NB4 (cell line): Measurements from ENCODE around the gene KRTAP1-1.

ENCODE experiments used
- MYC ChIP-seq: IDR thresholded peaks from 2 replicates; pipeline ENCODE4 v1.6.1; 2011; ENCODE audit warnings: low read depth, low read length
- TF ChIP-seq, protein P1 (sequence below): IDR thresholded peaks from one replicate; pipeline ENCODE4 v1.5.1; 2012; ENCODE audit warnings: low read depth, low read length

DNA sequence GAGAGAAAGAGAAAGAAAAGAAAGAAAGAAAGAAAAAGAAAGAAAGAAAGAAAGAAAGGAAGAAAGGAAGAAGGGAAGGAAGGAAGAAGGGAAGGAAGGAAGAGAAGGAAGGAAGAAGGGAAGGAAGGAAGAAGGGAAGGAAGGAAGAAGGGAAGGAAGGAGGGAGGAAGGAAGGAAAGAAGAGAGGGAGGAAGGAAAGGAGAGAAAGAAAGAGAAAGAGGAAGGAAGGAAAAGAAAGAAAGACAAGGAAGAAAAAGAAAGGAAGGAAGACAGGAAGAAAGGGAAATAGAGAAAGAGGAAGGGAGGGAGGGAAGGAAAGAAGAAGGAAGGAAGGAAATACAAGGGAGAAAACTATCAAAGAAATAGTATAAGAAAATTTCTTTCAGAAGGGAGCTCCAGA is 35.5 kb upstream of the KRTAP1-1 start:
- no peak for TF ChIP-seq MYC
- TF ChIP-seq, protein P1, sequence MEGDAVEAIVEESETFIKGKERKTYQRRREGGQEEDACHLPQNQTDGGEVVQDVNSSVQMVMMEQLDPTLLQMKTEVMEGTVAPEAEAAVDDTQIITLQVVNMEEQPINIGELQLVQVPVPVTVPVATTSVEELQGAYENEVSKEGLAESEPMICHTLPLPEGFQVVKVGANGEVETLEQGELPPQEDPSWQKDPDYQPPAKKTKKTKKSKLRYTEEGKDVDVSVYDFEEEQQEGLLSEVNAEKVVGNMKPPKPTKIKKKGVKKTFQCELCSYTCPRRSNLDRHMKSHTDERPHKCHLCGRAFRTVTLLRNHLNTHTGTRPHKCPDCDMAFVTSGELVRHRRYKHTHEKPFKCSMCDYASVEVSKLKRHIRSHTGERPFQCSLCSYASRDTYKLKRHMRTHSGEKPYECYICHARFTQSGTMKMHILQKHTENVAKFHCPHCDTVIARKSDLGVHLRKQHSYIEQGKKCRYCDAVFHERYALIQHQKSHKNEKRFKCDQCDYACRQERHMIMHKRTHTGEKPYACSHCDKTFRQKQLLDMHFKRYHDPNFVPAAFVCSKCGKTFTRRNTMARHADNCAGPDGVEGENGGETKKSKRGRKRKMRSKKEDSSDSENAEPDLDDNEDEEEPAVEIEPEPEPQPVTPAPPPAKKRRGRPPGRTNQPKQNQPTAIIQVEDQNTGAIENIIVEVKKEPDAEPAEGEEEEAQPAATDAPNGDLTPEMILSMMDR: no peak
